PFSK-1 (cell line): ENCODE data around the gene TNFAIP1.

Experiments
- FOXP2 ChIP-seq: optimal IDR thresholded peaks from 2 replicates; pipeline ENCODE3; 2011; ENCODE audit warnings: borderline replicate concordance, control low read depth, inconsistent platforms; ENCODE audit not compliant: insufficient read depth; ENCODE audit errors: extremely low read length, extremely low read depth
- POLR2AphosphoS5 ChIP-seq: IDR thresholded peaks from 2 replicates; pipeline ENCODE4 v1.6.1; 2012; ENCODE audit warnings: low read depth, mild to moderate bottlenecking, control low read depth, low read length, moderate library complexity
- REST ChIP-seq, 2 experiments: IDR thresholded peaks; 2 replicates each; pipeline versions ENCODE4 v1.6.1 to v1.8.0; 2011 to 2012; ENCODE audit warnings: low read depth in 2 of 2, low read length in 2 of 2, control low read depth in 1 of 2, inconsistent platforms in 1 of 2, mild to moderate bottlenecking in 1 of 2, moderate library complexity in 1 of 2; ENCODE audit not compliant: insufficient read depth in 1 of 2
- SIN3A ChIP-seq: IDR thresholded peaks from 2 replicates; pipeline ENCODE4 v1.6.1; 2012; ENCODE audit warnings: mild to moderate bottlenecking, low read length, moderate library complexity, borderline replicate concordance; ENCODE audit not compliant: insufficient read depth
- TAF1 ChIP-seq: IDR thresholded peaks from 2 replicates; pipeline ENCODE4 v1.6.1; 2012; ENCODE audit warnings: low read length, control low read depth, borderline replicate concordance; ENCODE audit not compliant: insufficient read depth

Gene TNFAIP1

GRCh38 chr17:28392491-28392890 is 56.9 kb downstream of the TNFAIP1 start:
- TF ChIP-seq TAF1 = no peak

GRCh38 chr17:28394337-28395116 is 59.0 kb downstream of the TNFAIP1 start:
- TF ChIP-seq FOXP2 = no peak
- TF ChIP-seq SIN3A = no peak
- TF ChIP-seq POLR2AphosphoS5 = no peak
- no peak for TF ChIP-seq REST (IDR thresholded peaks at IDR 0.05; ENCODE audit: insufficient read depth in 1 of 2, low read depth in 2 of 2, low read length in 2 of 2)
- TF ChIP-seq TAF1 = no peak

- no peak; the same call in 1 of the 2 replicates for TF ChIP-seq POLR2AphosphoS5
- no peak for TF ChIP-seq FOXP2
- no peak for TF ChIP-seq SIN3A
- no peak for TF ChIP-seq TAF1
- no peak for TF ChIP-seq REST (IDR thresholded peaks at IDR 0.05; ENCODE audit: insufficient read depth in 1 of 2, low read depth in 2 of 2, low read length in 2 of 2)
Measured at GRCh38 chr17:28395426-28395825, 59.9 kb downstream of the TNFAIP1 start.

- TF ChIP-seq SIN3A (no peak), TAF1 (no peak), FOXP2 (no peak), POLR2AphosphoS5 (no peak), REST (IDR thresholded peaks at IDR 0.05; ENCODE audit: insufficient read depth in 1 of 2, low read depth in 2 of 2, low read length in 2 of 2) (no peak)
Measured at GRCh38 chr17:28395968-28396367, 60.4 kb downstream of the TNFAIP1 start.
